OCI-LY1 (cell line): ENCODE data around the gene ARHGDIA.

ENCODE experiments used
- EZH2 ChIP-seq: fragments of 200-600 bp; sonication (generic), shearing (Covaris generic); IDR thresholded peaks from 2 replicates; pipeline ENCODE4 v1.8.0; 2017; ENCODE audit warnings: borderline replicate concordance, mixed run types, mild to moderate bottlenecking, antibody characterized with exemption, low read length, moderate library complexity, mixed read lengths
- TF ChIP-seq, protein P1 (sequence below): fragments of 200-600 bp; sonication (generic), shearing (Covaris generic); IDR thresholded peaks from 2 replicates; pipeline ENCODE4 v1.5.1; 2017; ENCODE audit warnings: mild to moderate bottlenecking, antibody characterized with exemption, low read length, moderate library complexity, mixed read lengths

DNA sequence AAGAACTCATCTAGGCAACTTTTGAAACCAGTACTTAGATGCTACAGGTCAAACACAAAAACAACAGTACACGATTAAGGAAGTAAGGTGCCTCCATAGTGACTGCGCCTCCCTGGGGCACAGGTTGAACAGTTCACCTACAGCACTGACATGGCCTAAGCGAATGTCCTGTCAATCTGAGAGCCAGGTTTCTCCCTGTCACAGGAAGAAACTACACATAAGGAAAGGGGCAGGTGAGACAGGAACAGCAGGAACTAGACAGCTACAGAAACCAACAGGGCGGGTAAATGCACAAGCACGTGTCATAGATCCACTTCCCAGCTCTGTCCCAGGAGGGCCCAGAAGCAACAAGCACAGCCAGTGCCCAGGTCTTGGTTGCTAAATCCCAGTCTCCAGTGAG is 8.0 kb upstream of the ARHGDIA start:
- TF ChIP-seq, protein P1, sequence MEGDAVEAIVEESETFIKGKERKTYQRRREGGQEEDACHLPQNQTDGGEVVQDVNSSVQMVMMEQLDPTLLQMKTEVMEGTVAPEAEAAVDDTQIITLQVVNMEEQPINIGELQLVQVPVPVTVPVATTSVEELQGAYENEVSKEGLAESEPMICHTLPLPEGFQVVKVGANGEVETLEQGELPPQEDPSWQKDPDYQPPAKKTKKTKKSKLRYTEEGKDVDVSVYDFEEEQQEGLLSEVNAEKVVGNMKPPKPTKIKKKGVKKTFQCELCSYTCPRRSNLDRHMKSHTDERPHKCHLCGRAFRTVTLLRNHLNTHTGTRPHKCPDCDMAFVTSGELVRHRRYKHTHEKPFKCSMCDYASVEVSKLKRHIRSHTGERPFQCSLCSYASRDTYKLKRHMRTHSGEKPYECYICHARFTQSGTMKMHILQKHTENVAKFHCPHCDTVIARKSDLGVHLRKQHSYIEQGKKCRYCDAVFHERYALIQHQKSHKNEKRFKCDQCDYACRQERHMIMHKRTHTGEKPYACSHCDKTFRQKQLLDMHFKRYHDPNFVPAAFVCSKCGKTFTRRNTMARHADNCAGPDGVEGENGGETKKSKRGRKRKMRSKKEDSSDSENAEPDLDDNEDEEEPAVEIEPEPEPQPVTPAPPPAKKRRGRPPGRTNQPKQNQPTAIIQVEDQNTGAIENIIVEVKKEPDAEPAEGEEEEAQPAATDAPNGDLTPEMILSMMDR, result no peak
- TF ChIP-seq EZH2, result no peak
